Mucosa of descending colon (tissue), 3 donors: ENCODE measurements around the gene RFX3. TPM values are rescaled to one million over a fixed set of nuclear protein-coding genes. Genes with fewer than 3 reads are reported as not detected.

Source experiments
- ATAC-seq: fragments of 200-7000 bp; cut with Tn5 transposase; one replicate; pipeline ENCODE4 v1.9.1; 2020; ENCODE audit warnings: mild to moderate bottlenecking, moderate library complexity
- DNase-seq, 3 donors: peaks; one replicate each; pipeline ENCODE4 v3.0.0-alpha.2; 2020
- H3K36me3 ChIP-seq: fragments of 200-600 bp; one replicate; pipeline ENCODE4 v1.8.0; 2021; ENCODE audit warnings: low read depth, mild to moderate bottlenecking
- H3K4me1 ChIP-seq: fragments of 200-600 bp; one replicate; pipeline ENCODE4 v1.8.0; 2021; ENCODE audit warnings: low read depth, mild to moderate bottlenecking
- H3K4me3 ChIP-seq: fragments of 200-600 bp; one replicate; pipeline ENCODE4 v1.8.0; 2021; ENCODE audit warnings: mild to moderate bottlenecking
- H3K9me3 ChIP-seq: fragments of 200-600 bp; one replicate; pipeline ENCODE4 v1.8.0; 2021; ENCODE audit warnings: mild to moderate bottlenecking
- intact Hi-C, 2 donors: fragments of 100-400 bp; cut with DNase I in 1 of 2; cut with micrococcal nuclease in 1 of 2; formaldehyde crosslinking; loops; one replicate each; pipeline versions ENCODE4 v1.11.0 to v1.11.1; 2022; cut with DNase I, micrococcal nuclease
- total RNA-seq, 3 donors: library from RNA; stranded (reverse); fragmentation: NEBNext Ultra II Directional in 2 of 3; extraction: Animal tissue kit (Norgen Biotek cat#: 25700) in 2 of 3; gene quantifications; one replicate each; pipeline versions ENCODE4 v1.2.1 to v1.2.4, GENCODE V29; 2021 to 2023
- TF ChIP-seq, protein P1 (sequence below): fragments of 200-600 bp; IDR thresholded peaks from one replicate; pipeline ENCODE4 v1.8.0; 2022; ENCODE audit warnings: antibody characterized with exemption, mild to moderate bottlenecking
- donor health status: DM: no; HTN: no; CAD: no; lungs with moderate emphysema.
- donor health status: DM: no; HTN: no; CAD: no.
- donor health status: DM: no; HTN: yes; CAD: no.

The RFX3 gene
- total RNA-seq, 3 donors from 2014 or later = 12.0 to 13.3 (median 12.3) TPM

- H3K4me3 ChIP-seq = no peak overlapping the region
- no peak for DNase-seq
These were observed 70.1 kb downstream of the RFX3 start for GRCh38 chr9:3455717-3456116.

GRCh38 chr9:3455094-3455493 is 70.7 kb downstream of the RFX3 start:
- Histone ChIP-seq H3K4me3 (no peak overlapping the region), H3K9me3 (no peaks in the 10 kb centered on the region), H3K4me1 (no peaks in the 10 kb centered on the region), H3K36me3 (no peaks in the 10 kb centered on the region)
- DNase-seq (no peak), ATAC-seq (no peak)
- intact Hi-C loops = no loop called here
- TF ChIP-seq, protein P1, sequence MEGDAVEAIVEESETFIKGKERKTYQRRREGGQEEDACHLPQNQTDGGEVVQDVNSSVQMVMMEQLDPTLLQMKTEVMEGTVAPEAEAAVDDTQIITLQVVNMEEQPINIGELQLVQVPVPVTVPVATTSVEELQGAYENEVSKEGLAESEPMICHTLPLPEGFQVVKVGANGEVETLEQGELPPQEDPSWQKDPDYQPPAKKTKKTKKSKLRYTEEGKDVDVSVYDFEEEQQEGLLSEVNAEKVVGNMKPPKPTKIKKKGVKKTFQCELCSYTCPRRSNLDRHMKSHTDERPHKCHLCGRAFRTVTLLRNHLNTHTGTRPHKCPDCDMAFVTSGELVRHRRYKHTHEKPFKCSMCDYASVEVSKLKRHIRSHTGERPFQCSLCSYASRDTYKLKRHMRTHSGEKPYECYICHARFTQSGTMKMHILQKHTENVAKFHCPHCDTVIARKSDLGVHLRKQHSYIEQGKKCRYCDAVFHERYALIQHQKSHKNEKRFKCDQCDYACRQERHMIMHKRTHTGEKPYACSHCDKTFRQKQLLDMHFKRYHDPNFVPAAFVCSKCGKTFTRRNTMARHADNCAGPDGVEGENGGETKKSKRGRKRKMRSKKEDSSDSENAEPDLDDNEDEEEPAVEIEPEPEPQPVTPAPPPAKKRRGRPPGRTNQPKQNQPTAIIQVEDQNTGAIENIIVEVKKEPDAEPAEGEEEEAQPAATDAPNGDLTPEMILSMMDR = no peak

More at GRCh38 chr9:3455717-3456116, 70.1 kb downstream of the RFX3 start:
- no peaks in the 10 kb centered on the region for H3K4me1 ChIP-seq
- no peak for ATAC-seq
- intact Hi-C loops = no loop called here
- H3K36me3 ChIP-seq = no peaks in the 10 kb centered on the region
- TF ChIP-seq, protein P1 = no peak
- no peaks in the 10 kb centered on the region for H3K9me3 ChIP-seq

GRCh38 chr9:3451956-3452355 is 73.8 kb downstream of the RFX3 start:
- TF ChIP-seq, protein P1 = no peak
- Histone ChIP-seq H3K4me1 (no peaks in the 10 kb centered on the region), H3K4me3 (no peak overlapping the region), H3K9me3 (no peaks in the 10 kb centered on the region), H3K36me3 (no peaks in the 10 kb centered on the region)
- DNase-seq = no peak
- intact Hi-C loops = no loop called here
- ATAC-seq = no peak

GRCh38 chr9:3447788-3448187 is 78.0 kb downstream of the RFX3 start:
- no peaks in the 10 kb centered on the region for H3K4me1 ChIP-seq
- DNase-seq (no peak), ATAC-seq (no peak)
- H3K36me3 ChIP-seq = no peaks in the 10 kb centered on the region
- intact Hi-C loops = no loop called here
- H3K4me3 ChIP-seq = no peak overlapping the region
- H3K9me3 ChIP-seq = no peaks in the 10 kb centered on the region
- TF ChIP-seq, protein P1 = no peak

DNA sequence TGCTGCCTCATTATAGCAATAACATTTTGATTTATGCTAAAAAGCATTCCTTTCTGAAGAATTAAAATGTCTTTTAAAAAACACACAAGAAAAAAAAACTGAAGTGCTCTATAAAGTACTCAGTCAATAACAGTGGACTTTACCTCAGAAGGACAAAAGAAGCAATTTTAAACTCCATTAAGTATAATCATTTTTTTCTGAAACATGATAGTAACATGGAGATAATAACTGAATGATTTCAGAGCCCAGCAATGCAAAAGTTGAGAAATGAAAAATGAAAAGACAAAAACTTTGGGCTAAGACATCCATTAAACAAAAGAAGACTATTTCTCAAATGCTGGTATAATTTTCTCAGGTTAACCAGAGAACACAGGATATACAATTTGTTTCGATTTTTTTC is 78.7 kb downstream of the RFX3 start:
- ATAC-seq (no peak), DNase-seq (no peak)
- Histone ChIP-seq H3K4me1 (no peaks in the 10 kb centered on the region), H3K4me3 (no peak overlapping the region), H3K9me3 (no peaks in the 10 kb centered on the region), H3K36me3 (no peaks in the 10 kb centered on the region)
- intact Hi-C loops = no loop called here
- TF ChIP-seq, protein P1 = no peak

- Histone ChIP-seq H3K9me3 (no peaks in the 10 kb centered on the region), H3K4me3 (no peak overlapping the region), H3K4me1 (no peaks in the 10 kb centered on the region), H3K36me3 (no peaks in the 10 kb centered on the region)
- intact Hi-C loops = no loop called here
- no peak for DNase-seq
- TF ChIP-seq, protein P1 = no peak
- no peak for ATAC-seq
These were observed 79.5 kb downstream of the RFX3 start for GRCh38 chr9:3446313-3446712.
